IMR-90 (cell line): ENCODE measurements around the gene VPS41. TPM values are rescaled to one million over a fixed set of nuclear protein-coding genes. Genes with fewer than 3 reads are reported as not detected.

Experiments used
- ATAC-seq: fragments of 200-7000 bp; cut with Tn5 transposase; 2 replicates; pipeline ENCODE4 v1.9.1; 2020; ENCODE audit warnings: low read depth, mild to moderate bottlenecking, moderate library complexity
- BruUV-seq: library from RNA; stranded (reverse); fragments of 400-500 nt; replicated peaks from 2 replicates; lab custom pipeline; 2021; lab: Mats Ljungman, UMichigan
- CTCF ChIA-PET: fragments of 300-600 bp; formaldehyde crosslinking; extraction: SDS; loops from one replicate; lab custom pipeline; 2021; ENCODE audit warnings: antibody characterized with exemption; lab: Yijun Ruan, JAX
- POLR2A ChIA-PET: fragments of 300-600 bp; sonication (Branson Sonifier 250); formaldehyde crosslinking; loops from one replicate; lab custom pipeline; 2022; ENCODE audit warnings: antibody characterized with exemption; ENCODE audit not compliant: unreplicated experiment; lab: Charles Lee
- DNase-seq: peaks from one replicate; pipeline ENCODE4 v3.0.0; 2013
- H2AFZ ChIP-seq: replicated peaks from 2 replicates; pipeline ENCODE3; 2013; ENCODE audit warnings: low read length, mild to moderate bottlenecking; ENCODE audit not compliant: poor library complexity
- H2AK5ac ChIP-seq: 2 replicates; pipeline ENCODE4 v1.6.1; 2013; ENCODE audit warnings: low read depth, low read length, inconsistent platforms
- H2AK9ac ChIP-seq: replicated peaks from 2 replicates; pipeline ENCODE3; 2013; ENCODE audit warnings: mild to moderate bottlenecking, low read depth, low read length, moderate library complexity; ENCODE audit not compliant: poor library complexity
- H2BK120ac ChIP-seq: 2 replicates; pipeline ENCODE4 v1.6.1; 2013; ENCODE audit warnings: low read depth, low read length, inconsistent platforms
- H2BK15ac ChIP-seq: 3 replicates; pipeline ENCODE4 v1.6.1; 2013; ENCODE audit warnings: low read depth, low read length, inconsistent platforms
- H2BK20ac ChIP-seq: 2 replicates; pipeline ENCODE4 v1.6.1; 2013; ENCODE audit warnings: low read depth, mild to moderate bottlenecking, inconsistent platforms, low read length, moderate library complexity
- H2BK5ac ChIP-seq: 2 replicates; pipeline ENCODE4 v1.6.1; 2013; ENCODE audit warnings: mild to moderate bottlenecking, low read depth, low read length, inconsistent platforms; ENCODE audit not compliant: poor library complexity, severe bottlenecking
- H3K14ac ChIP-seq: replicated peaks from 2 replicates; pipeline ENCODE4 v1.6.1; 2013; ENCODE audit warnings: low read depth, low read length, inconsistent platforms
- H3K18ac ChIP-seq: 2 replicates; pipeline ENCODE4 v1.6.1; 2013; ENCODE audit warnings: low read depth, low read length, control low read depth
- H3K23ac ChIP-seq: 2 replicates; pipeline ENCODE4 v1.6.1; 2013; ENCODE audit warnings: low read depth, low read length, inconsistent platforms
- H3K27ac ChIP-seq: 2 replicates; pipeline ENCODE4 v1.5.1; 2013; ENCODE audit warnings: mild to moderate bottlenecking, control low read depth, low read length; ENCODE audit not compliant: insufficient read depth
- H3K27me3 ChIP-seq: 2 replicates; pipeline ENCODE4 v1.6.1; 2013; ENCODE audit warnings: low read length; ENCODE audit not compliant: control insufficient read depth, insufficient read depth
- H3K36me3 ChIP-seq: 2 replicates; pipeline ENCODE4 v1.6.1; 2013; ENCODE audit warnings: low read length, mixed read lengths; ENCODE audit not compliant: control insufficient read depth, insufficient read depth
- H3K4ac ChIP-seq: 2 replicates; pipeline ENCODE4 v1.6.1; 2013; ENCODE audit warnings: low read depth, low read length, inconsistent platforms
- H3K4me1 ChIP-seq: 2 replicates; pipeline ENCODE4 v1.6.1; 2013; ENCODE audit warnings: low read length, mixed read lengths; ENCODE audit not compliant: control insufficient read depth, insufficient read depth
- H3K4me2 ChIP-seq: 2 replicates; pipeline ENCODE4 v1.6.1; 2013; ENCODE audit warnings: low read depth, mild to moderate bottlenecking, control low read depth, low read length, moderate library complexity
- H3K4me3 ChIP-seq: 2 replicates; pipeline ENCODE4 v1.5.1; 2013; ENCODE audit warnings: low read depth, mild to moderate bottlenecking, control low read depth, low read length, moderate library complexity; ENCODE audit not compliant: insufficient read depth
- H3K56ac ChIP-seq: 2 replicates; pipeline ENCODE4 v1.6.1; 2013; ENCODE audit warnings: low read length, inconsistent platforms; ENCODE audit not compliant: insufficient read depth; ENCODE audit errors: extremely low read depth
- H3K79me1 ChIP-seq, 2 experiments: 2 replicates each; pipeline ENCODE4 v1.6.1; 2013; ENCODE audit warnings: low read length in 2 of 2, inconsistent platforms in 1 of 2, low read depth in 1 of 2
- H3K9ac ChIP-seq: 2 replicates; pipeline ENCODE4 v1.6.1; 2013; ENCODE audit warnings: low read depth, low read length, control low read depth
- H3K9me1 ChIP-seq: 2 replicates; pipeline ENCODE4 v1.6.1; 2013; ENCODE audit warnings: low read length, inconsistent platforms; ENCODE audit not compliant: insufficient read depth
- H3K9me3 ChIP-seq: 2 replicates; pipeline ENCODE4 v1.6.1; 2013; ENCODE audit warnings: low read length; ENCODE audit not compliant: control insufficient read depth, insufficient read depth
- H4K20me1 ChIP-seq: 2 replicates; pipeline ENCODE4 v1.6.1; 2013; ENCODE audit warnings: low read length, inconsistent platforms; ENCODE audit not compliant: insufficient read depth
- H4K5ac ChIP-seq: 2 replicates; pipeline ENCODE4 v1.6.1; 2013; ENCODE audit warnings: mild to moderate bottlenecking, low read depth, low read length, control low read depth
- H4K8ac ChIP-seq, 2 experiments: 2 replicates each; pipeline ENCODE4 v1.6.1; 2013; ENCODE audit warnings: low read depth in 2 of 2, low read length in 2 of 2, control low read depth in 1 of 2, inconsistent platforms in 1 of 2
- H4K91ac ChIP-seq: 2 replicates; pipeline ENCODE4 v1.6.1; 2013; ENCODE audit warnings: low read depth, low read length, inconsistent platforms; ENCODE audit not compliant: insufficient read depth
- CEBPB ChIP-seq: IDR thresholded peaks from 2 replicates; pipeline ENCODE4 v1.6.1; 2012; ENCODE audit warnings: low read depth, low read length, improper control_type of control experiment
- FOS ChIP-seq: fragments of 150-350 bp; IDR thresholded peaks from 2 replicates; pipeline ENCODE4 v1.6.1; 2016; ENCODE audit warnings: low read depth, low read length
- MAZ ChIP-seq: IDR thresholded peaks from 2 replicates; pipeline ENCODE4 v1.6.1; 2012; ENCODE audit warnings: low read depth, mild to moderate bottlenecking, low read length, improper control_type of control experiment, moderate library complexity, borderline replicate concordance
- NFE2L2 ChIP-seq: fragments of 150-350 bp; IDR thresholded peaks from 2 replicates; pipeline ENCODE4 v1.6.1; 2016; ENCODE audit warnings: low read depth, mild to moderate bottlenecking, low read length
- POLR2A ChIP-seq: IDR thresholded peaks from 2 replicates; pipeline ENCODE4 v1.6.1; 2012; ENCODE audit warnings: mild to moderate bottlenecking, low read depth, low read length
- SMC3 ChIP-seq: fragments of 150-350 bp; IDR thresholded peaks from 2 replicates; pipeline ENCODE4 v1.6.1; 2016; ENCODE audit warnings: low read depth, mild to moderate bottlenecking, antibody characterized with exemption, low read length, moderate library complexity
- USF2 ChIP-seq: fragments of 150-350 bp; IDR thresholded peaks from 2 replicates; pipeline ENCODE4 v1.6.1; 2017; ENCODE audit warnings: mild to moderate bottlenecking, antibody characterized with exemption, low read length, low read depth
- WGBS, 2 experiments: methylation state at CpG; one replicate each; pipeline versions ENCODE4 v1.1.5 to v1.1.7; 2013; ENCODE audit warnings: missing lambda C conversion rate in 2 of 2; ENCODE audit not compliant: insufficient read length in 1 of 2; ENCODE audit errors: extremely low coverage in 2 of 2; 5-methylcytosine and 5-hydroxymethylcytosine counted together
- dilution Hi-C: fragments of 300-500 bp; cut with HindIII; formaldehyde crosslinking; loops from one replicate; pipeline ENCODE4 v1.14.3; 2018; ENCODE audit warnings: low sequenced_read_pairs; ENCODE audit not compliant: unreplicated experiment
- in situ Hi-C: fragments of 300-500 bp; cut with MboI; formaldehyde crosslinking; loops from 3 replicates; pipeline ENCODE4 v1.14.3; 2019; ENCODE audit warnings: low sequenced_read_pairs, inconsistent platforms, mixed read lengths
- intact Hi-C: fragments of 100-400 bp; cut with micrococcal nuclease; formaldehyde crosslinking; loops from 2 replicates; pipeline ENCODE4 v1.10.0; 2022
- polyA plus RNA-seq, 3 experiments: library from polyadenylated mRNA; depleted of rRNA; stranded (reverse); fragments of >200 nt; gene quantifications; 2 replicates each; pipeline ENCODE4 v1.2.3, GENCODE V29; 2012; ENCODE audit warnings: low replicate concordance in 1 of 3
- total RNA-seq: library from RNA; depleted of rRNA; stranded (reverse); fragments of >200 nt; gene quantifications from 2 replicates; pipeline ENCODE4 v1.2.3, GENCODE V29; 2012

Gene VPS41
- total and polyA plus RNA-seq, 2 of the 4 experiments (the other 2 are of a cell fraction): 16.0 to 28.0 TPM

- dilution Hi-C loops: no loop called here
- WGBS, 2 experiments: 50% methylated on average over 1 of the region's 4 CpGs; no CpG with 5 or more reads in 1 of the 2 experiments
Measured at GRCh38 chr7:38736138-38736537, 172.9 kb downstream of the VPS41 start.

More at GRCh38 chr7:38736138-38736537, 172.9 kb downstream of the VPS41 start:
- Histone ChIP-seq H2BK120ac (no peak overlapping the region), H2AK9ac (no peak overlapping the region), H3K18ac (no peak overlapping the region), H3K4me2 (no peak overlapping the region), H3K36me3 (peaks cover 7% of the 10 kb centered on the region), H3K4ac (no peak overlapping the region), H3K56ac (no peak overlapping the region), H3K27me3 (no peaks in the 10 kb centered on the region), H4K91ac (no peak overlapping the region), H2BK20ac (no peak overlapping the region), H3K9ac (no peak overlapping the region), H3K14ac (no peak overlapping the region), H3K4me1 (peaks cover 2% of the 10 kb centered on the region; the same call in 1 of the 2 replicates), H3K9me3 (no peaks in the 10 kb centered on the region), H3K23ac (no peak overlapping the region), H3K79me1 (no peaks in the 10 kb centered on the region), H3K9me1 (peaks cover 3% of the 10 kb centered on the region; the same call in 1 of the 2 replicates), H4K8ac (no peak overlapping the region), H2BK5ac (no peak overlapping the region), H3K27ac (no peak overlapping the region), H4K20me1 (no peaks in the 10 kb centered on the region), H2BK15ac (no peak overlapping the region), H2AFZ (no peak overlapping the region), H2AK5ac (no peak overlapping the region), H3K4me3 (no peak overlapping the region), H4K5ac (no peak overlapping the region)
- TF ChIP-seq FOS (no peak), SMC3 (no peak), POLR2A (no peak), CEBPB (no peak), USF2 (no peak), NFE2L2 (no peak), MAZ (no peak)
- ATAC-seq: peak; percentile 72
- DNase-seq: peak; percentile 69
- in situ Hi-C loops: no loop called here
- intact Hi-C loops: no loop called here
- ChIA-PET POLR2A (no interaction called here), CTCF (no interaction called here)
- BruUV-seq: no TSS peak
